DOHH2 (cell line): ENCODE measurements around the gene G6PC2.

ENCODE experiments used
- CTCF ChIP-seq: fragments of 200-600 bp; sonication (generic); IDR thresholded peaks from one replicate; pipeline ENCODE4 v1.5.1; 2014; ENCODE audit warnings: antibody characterized with exemption, mild to moderate bottlenecking, low read depth, low read length; ENCODE audit not compliant: poor library complexity, severe bottlenecking
- EZH2phosphoT487 ChIP-seq: fragments of 200-600 bp; sonication (generic); IDR thresholded peaks from 2 replicates; pipeline ENCODE4 v1.6.1; 2017; ENCODE audit warnings: borderline replicate concordance, mild to moderate bottlenecking, antibody characterized with exemption, low read length, moderate library complexity, mixed read lengths

GRCh38 chr2:168874368-168875054 is 26.6 kb upstream of the G6PC2 start:
- no peak for TF ChIP-seq CTCF
- no peak for TF ChIP-seq EZH2phosphoT487
